ENCODE data around the gene B4GALT2.
A peak's percentile ranks its signal among the peaks of the same experiment; 100 is the strongest.

The B4GALT2 gene

GRCh38 chr1:44008259-44008658 lies 29.2 kb downstream of the B4GALT2 start:
- DNase-seq, result no peak

DNA sequence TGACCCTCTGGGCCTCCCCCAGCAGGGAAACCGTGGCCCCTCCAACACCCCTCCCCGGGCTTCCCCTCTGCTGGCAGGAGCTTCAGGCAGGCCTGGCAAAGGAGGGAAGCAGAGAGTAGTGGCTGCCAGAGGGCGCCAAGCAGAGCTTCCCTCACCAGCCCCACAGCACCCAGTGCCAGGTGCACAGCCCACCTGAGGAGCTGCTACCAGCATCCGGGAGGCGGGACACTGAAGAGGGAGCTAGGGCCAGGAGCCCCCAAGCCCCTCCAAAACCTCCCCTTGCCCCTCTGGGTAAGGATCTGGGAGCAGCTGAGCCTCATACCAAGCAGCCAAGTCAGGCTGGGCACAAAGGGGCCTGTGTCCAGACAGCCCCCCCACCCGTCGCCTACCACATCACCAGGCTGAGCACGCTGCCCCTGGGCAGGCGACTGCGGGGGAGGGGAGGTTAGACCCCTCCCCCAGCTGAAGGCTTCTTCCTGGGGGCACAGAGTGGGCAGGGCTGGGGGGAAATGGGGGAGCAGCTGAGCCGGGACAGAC lies 32.0 kb downstream of the B4GALT2 start:
- peak; percentile 73 to 86 for DNase-seq

- DNase-seq, result no peak
These were observed 33.4 kb downstream of the B4GALT2 start for GRCh38 chr1:44012404-44012803.

DNA sequence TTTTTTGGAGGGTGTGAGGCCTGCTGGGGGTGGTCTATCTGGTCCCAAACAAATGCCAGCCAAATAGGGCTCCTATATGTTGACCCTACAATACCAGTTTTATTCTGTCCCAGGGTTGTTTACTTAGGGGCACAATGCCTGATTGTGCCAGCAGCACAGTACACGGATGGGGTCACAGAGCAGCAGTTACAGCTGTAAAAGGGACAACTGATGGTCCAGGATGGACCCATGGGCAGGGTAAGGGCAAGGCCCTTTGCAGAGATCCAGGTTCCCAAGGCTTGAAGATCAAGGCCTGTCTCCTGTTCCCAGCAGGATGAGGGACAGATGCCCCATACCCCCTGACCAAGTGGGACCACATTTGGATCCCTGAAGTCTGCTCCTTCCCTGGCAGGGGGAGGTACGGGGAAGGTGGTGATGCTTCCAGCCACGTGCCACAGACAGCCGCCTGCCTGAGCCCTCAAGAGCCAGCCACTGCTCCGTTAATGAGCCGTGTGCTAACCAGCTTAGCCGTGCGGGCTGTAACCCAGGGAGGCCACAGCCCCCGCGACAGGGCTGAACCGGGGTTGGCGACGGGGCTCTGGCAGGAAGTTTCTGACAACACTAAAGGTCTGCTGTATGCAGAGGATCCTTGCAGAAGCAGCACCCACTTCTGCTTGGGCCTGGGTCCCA lies 34.1 kb downstream of the B4GALT2 start:
- DNase-seq, result peak; percentile 21 to 54

GRCh38 chr1:44013949-44014348 lies 34.9 kb downstream of the B4GALT2 start:
- DNase-seq, result peak in 1 of 2 donors; percentile 45

DNA sequence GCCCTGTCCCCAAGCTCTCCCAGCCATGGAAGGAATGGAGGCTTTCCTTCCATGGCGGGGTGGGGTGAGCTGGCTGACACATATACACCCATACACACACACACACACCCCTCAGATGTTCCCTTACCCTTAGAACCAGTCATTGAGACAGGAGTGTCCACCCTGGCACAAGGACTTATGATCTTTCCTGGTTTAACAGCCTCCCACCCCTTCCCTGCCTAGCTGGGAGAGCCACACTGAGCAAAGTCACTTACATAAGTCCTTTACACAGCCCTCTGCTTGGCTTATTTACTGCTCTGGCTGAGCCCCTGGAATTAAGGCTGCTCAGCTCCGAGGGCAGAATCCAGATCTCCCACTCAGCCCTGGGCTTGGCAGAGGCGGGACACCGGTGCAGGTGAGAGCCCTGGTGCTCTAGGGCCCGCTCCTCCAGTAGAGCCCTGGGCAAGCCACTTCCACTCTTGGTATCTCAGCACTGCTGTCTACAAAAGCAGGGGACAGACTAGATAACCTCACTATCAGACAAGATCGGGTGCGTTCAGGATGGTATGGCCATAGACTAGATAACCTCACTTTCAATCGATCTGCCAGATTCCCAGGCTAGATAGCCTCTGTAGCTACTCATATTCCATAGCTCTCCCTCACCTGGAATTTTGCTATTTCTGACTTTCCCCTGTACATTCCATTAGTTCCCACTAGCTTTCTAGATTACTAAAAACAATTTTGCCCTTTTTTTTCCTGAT lies 35.5 kb downstream of the B4GALT2 start:
- DNase-seq, result no peak

GRCh38 chr1:44015206-44015605 lies 36.2 kb downstream of the B4GALT2 start:
- DNase-seq, result no peak

GRCh38 chr1:44016041-44016889 lies 37.3 kb downstream of the B4GALT2 start:
- peak in 1 of 2 donors; percentile 67 for DNase-seq

DNA sequence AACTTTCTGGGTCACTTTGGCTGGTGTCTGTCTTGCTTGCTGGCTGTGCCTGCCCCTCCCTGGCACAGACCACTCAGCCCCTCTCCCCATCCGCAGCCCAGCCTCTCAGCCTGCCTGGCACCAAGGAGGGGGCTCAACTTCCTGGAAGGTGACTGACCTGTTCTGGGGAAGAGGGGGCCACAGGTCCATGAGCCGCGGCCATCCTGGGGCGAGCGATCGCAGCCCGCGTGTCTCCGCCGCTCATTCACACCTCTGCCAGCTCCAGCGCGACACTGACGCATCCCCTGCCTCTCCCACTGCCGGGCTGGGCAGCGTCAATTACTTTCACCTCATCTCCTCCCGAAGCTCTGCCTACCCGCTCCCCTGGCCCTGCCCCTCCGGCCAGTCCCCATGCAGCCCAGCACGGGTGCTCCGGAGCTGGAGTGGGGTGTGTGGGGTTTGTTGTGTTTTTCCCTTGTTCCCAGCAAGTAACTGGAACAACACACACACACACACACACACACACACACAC lies 37.9 kb downstream of the B4GALT2 start:
- peak in 1 of 2 donors; percentile 60 for DNase-seq

DNA sequence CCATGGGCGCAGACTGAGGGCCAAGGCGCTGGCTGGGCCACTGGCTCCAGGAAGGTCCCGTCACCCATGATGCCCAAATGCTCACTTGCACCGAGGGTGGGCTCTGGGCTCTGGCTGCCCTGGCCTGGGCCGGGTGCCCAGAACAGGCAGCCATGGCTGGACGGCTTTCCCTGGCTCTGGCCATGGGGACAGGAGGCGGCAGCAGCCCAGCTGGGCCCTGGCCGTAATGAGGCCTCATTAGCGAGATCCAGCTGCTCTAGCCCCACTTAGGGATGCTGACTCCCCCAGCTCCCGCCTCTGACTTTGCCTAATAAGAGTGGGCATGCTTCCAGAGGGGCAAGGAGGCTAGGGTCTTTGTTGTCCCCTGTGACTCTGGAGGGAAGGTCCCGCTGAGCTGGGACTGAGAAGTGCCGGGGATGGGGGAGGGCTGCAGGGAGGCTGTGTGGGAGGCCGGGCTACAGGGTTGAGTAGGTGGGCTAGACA lies 40.5 kb downstream of the B4GALT2 start:
- peak; percentile 42 to 72 for DNase-seq

GRCh38 chr1:44020464-44020863 lies 41.5 kb downstream of the B4GALT2 start:
- no peak for DNase-seq

DNA sequence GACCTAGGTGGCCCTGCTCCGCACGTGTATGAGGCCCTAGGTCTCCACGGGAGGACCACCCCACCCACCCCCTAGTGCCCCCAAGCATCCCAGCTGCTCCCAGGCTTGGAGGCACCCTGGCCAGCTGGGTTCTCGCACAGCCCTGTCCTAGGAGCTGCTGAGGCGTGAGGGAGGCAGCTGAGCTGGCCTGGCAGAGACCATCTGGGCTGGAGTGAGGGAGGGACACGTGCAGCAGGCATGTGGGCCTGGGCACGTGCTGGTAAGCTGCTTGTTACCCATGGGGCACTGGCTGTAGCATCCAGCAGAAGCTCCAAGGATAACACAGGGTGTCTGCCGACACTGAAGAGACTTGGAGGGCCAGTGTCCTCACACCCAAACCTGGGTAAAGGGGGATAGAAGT lies 42.1 kb downstream of the B4GALT2 start:
- DNase-seq, result no peak

GRCh38 chr1:44021581-44022321 lies 42.7 kb downstream of the B4GALT2 start:
- no peak for DNase-seq

DNA sequence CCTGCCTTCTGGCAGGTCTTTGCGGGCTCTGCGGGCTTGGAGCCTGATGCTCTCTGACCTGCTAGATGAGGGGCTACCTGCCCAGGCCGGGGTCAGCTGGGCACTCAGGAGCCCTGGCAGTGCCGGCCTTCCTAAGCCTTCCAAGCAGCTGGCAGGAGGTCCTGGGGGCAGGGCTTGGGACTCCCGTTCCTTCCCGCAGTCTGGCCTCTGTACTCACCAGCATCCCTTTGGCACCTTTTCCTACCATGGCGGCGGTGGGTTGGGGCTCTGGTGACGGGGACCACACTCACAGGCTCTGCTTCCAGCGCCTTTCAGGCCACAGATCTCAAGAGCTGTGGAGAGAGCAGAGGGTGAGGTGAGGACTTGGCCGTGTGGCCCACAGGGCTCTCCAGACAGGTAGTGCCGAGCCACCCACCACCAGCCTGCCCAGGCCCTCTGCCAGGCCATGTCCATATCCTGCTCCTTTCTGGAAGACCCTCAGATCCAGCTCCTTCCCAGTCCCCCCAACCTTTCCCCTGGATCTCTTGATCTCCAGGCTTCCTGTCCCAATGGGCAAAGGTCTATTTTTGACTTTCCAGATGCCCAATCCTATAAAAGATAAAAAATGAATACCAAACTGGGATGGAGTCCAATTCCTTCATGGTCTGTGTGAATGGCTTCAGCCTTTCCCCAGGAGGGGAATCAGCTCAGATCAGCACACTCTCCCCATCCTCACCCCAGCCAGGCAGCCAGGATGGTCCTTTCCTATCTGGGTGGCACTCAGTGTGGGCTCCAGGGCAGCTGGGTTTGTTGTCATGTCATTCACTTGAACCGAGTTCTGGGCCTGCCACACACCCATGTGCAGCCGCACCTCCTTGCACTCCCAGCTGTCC lies 45.3 kb downstream of the B4GALT2 start:
- no peak for DNase-seq

- no peak for DNase-seq
These were observed 46.0 kb downstream of the B4GALT2 start for GRCh38 chr1:44024903-44025525.

DNA sequence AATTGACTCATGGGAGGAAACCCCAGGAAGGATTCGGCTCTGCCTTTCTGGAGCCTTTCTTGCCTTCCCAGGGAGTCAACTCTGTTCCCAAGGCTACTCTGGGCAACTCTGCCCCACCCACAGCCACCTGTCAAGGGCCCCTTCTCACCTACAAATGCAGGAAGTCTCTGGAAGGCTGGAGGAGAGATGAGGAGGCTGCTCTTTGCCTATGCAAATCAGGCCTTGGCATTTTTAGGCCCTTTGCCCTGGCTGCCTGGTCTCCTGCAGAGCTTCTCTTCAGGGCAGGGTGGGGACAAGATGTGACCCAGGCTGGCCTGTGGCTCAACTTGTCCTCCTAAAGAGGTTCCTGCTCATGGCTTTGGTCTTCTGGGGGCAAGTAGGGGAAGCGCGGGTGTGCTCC lies 46.8 kb downstream of the B4GALT2 start:
- no peak for DNase-seq

- no peak for DNase-seq
These were observed 48.3 kb downstream of the B4GALT2 start for GRCh38 chr1:44027320-44027719.

- DNase-seq, result no peak
These were observed 50.4 kb downstream of the B4GALT2 start for GRCh38 chr1:44029260-44029910.

GRCh38 chr1:44029911-44030604 lies 51.0 kb downstream of the B4GALT2 start:
- peak; percentile 89 to 98 for DNase-seq
